Fibroblast of mammary gland (primary cell): Measurements from ENCODE around the gene LRRC74A.

Experiments
- DNase-seq: peaks from one replicate; pipeline ENCODE4 v3.0.0-alpha.2; 2010; ENCODE audit warnings: low read depth
- H3K4me3 ChIP-seq: 2 replicates; pipeline ENCODE4 v1.5.1; 2011; ENCODE audit warnings: low read depth, mild to moderate bottlenecking, low read length, moderate library complexity; ENCODE audit not compliant: control insufficient read depth
- CTCF ChIP-seq: conservative IDR thresholded peaks from 2 replicates; pipeline ENCODE4 v1.5.1; 2011; ENCODE audit warnings: low read depth, low read length, inconsistent platforms; ENCODE audit not compliant: control insufficient read depth, insufficient read depth

Gene LRRC74A

DNA sequence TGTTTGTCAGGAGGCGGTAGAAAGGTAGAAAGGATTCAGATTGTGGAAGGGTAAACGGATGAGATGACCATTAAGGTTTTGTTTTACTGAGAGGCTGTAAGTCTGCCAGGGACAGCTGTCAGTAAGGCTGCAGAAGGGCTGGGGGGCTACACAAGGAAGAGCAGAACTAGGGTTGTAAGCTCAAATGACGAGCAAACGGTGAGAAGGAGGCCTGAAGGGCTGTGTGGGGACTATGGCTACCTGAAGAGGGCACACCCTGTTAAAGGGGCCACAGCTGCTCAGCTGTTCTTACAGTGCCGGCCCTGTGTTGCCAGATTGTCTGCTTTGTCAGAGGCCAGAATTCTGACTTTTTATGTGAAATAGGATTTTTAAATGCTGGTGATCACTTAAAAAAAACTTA lies 45.8 kb upstream of the LRRC74A start:
- DNase-seq, result no peak
- H3K4me3 ChIP-seq, result no peak overlapping the region
- TF ChIP-seq CTCF, result no peak

- no peak overlapping the region for H3K4me3 ChIP-seq
- peak; percentile 25 for DNase-seq
- TF ChIP-seq CTCF, result no peak
These were observed 45.1 kb upstream of the LRRC74A start for GRCh38 chr14:76780875-76781647.

- no peak for DNase-seq
- H3K4me3 ChIP-seq, result no peak overlapping the region
These were observed 44.6 kb upstream of the LRRC74A start for GRCh38 chr14:76781648-76782051.

GRCh38 chr14:76782115-76782884 lies 43.9 kb upstream of the LRRC74A start:
- TF ChIP-seq CTCF, result no peak
- no peak overlapping the region for H3K4me3 ChIP-seq
- no peak for DNase-seq

More at GRCh38 chr14:76781648-76782051, 44.6 kb upstream of the LRRC74A start:
- no peak for TF ChIP-seq CTCF

DNA sequence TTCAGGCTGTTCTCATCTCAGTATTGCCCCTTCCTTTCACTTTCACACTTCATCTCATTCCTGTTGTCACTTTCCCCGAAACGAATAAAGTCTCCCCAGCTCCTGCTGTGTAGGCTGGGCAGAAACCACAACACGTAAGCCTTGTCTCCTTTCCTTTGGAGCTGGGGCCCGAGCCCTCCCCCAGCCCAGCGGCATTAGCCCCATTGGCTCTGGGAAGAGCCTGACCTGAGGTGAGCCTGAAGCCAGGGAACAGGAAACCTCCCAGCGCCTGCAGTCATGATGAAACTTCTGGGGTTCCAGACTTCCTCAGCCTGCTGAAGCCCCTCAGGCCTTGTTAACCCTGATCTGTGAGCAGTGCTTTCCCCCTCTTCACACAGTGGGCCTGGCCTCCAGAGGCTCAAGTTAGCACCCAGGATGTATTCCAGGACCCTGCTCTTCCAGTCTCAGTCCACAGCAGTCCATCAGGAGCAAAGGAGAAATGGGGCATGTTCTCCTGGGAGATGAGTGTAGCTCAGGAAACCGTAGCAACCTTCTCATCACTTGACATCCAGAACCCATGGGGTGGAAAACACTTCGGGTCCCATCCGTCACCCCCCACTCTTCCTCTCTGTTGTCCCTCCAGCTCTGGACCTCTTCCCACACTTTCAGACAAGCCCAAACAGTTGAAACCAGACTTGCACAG lies 43.2 kb upstream of the LRRC74A start:
- TF ChIP-seq CTCF, result no peak
- H3K4me3 ChIP-seq, result no peak overlapping the region
- no peak for DNase-seq

GRCh38 chr14:76784266-76784874 lies 41.8 kb upstream of the LRRC74A start:
- H3K4me3 ChIP-seq, result no peak overlapping the region
- no peak for DNase-seq
- no peak for TF ChIP-seq CTCF
